Stimulated activated CD4-positive, alpha-beta T cell treated with anti-CD3 and anti-CD28 coated beads, Interleukin-2, amount 100 ng/mL, for 24 hours (primary cell): ENCODE data around the gene DNASE1L1.
A peak's percentile ranks its signal among the peaks of the same experiment; 100 is the strongest.
"Not testable (repeated sequence)": the region's sequence is repeated elsewhere in the genome, so short reads cannot be mapped to it uniquely, and the experiment has no call there.

ENCODE experiments used
- DNase-seq, 2 donors: peaks; one replicate each; pipeline ENCODE4 v3.0.0-alpha.2; 2020

DNASE1L1 gene

DNA sequence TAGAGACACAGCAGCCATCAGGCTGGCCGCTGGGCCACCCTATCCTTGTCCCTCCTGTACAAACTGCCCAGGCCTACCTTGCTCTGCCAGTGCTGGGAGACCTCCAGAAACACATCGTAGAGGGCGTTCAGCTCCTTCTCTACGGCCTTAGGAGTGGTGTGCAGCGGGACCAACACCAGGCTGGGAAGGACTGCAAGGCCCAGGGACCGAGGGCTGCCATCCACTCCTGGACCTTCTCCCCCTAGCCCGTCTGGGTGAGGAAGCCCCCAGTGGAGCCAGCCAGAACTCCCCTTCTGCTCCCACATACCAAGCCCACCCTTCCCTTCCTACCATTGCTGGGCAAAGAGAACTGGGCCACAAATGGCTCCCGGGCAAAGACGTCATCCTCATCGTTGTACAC, 5.9 kb downstream of the DNASE1L1 start:
- DNase-seq: no peak

DNA sequence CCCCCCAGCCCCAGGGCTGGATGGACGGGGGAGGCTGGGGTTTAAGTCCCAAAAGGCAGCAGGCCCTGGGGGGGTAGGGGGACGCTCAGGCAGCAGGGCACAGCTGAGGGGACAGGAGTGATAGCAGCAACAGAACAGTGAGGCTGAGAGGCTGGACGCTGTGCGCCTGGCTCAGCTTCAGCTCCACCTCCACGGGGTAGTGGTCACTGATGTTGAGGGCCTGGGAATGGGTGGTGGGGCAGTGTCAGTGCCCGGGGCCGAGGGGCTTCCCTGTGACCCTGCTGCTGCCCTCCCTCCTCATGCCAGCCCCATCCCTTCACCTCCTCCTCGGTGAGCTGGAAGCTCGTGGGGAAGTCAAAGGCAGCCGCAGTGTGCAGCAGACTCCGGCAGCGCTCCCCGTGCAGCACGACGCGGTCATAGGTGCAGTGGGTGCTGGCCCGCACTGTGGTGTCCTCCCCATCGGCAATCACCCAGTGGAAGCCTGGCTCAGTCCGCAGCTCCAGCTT, 6.4 kb downstream of the DNASE1L1 start:
- DNase-seq: no peak

DNA sequence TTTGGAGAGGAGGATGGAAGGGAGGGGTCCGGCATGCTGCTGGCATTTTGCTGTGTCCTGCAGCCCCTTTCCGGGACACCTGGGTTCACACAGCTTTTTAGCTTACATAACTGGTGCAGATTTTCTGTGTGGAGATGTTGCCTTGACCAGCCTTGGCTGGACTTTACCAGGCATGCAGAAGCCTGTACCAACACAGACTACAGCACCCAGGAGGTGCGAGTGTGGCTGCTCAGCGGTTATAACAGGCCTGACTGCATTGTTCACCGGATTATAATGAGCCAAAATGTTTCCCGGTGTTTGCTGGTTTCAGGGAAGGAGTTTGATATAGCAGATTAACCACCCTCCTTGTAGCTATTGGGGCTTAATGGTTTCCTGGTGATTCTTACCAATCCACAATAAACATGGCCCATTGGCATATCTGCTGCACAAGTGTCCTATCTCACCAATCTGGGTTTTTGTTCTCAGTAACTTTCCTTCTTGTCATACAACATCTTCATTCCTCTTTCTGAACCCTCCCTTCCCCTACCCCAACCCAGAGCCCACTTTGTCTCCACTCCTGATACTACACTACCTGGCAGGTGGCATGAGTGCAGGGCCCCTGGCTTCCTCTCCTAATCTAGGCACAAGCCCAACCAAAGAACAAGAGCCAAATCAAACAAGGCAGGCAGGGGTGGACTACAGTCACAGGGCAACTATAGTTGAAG, 7.0 kb downstream of the DNASE1L1 start:
- DNase-seq: no peak

DNA sequence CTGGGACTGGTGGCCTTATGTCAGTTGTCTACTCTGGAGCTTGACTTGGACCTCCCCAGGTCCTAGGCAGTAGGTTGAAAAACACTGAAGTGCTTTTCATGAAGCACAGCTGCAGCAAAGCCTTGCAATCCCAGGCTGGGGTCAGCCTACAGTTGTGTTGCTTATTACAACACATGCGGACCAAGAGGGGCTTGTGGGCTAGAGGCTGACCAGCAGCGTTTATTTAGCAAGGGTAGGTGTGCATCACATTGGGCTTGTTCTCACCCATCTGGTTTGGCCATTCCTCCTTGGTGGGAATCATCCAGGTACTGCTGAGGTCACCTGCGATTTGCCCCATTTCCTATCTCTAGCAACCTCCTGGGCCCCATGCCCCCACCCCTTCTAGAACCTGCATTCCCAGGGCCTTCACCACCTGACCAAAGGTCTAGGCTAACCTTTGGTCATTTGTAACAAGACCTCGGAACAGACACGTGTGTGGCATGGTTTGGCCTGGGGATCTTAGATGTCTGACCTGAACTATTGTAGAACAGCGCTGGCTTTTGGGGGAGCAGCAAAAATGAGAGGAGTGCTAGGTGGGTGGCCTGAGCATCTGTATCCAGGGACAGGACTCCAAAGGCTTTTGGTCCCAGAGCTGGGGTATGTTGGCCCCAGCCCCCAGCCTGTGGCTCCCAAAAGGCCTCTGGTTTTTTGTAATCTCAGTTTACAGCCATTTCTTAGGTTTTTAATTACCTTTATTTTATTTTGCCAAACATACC, 7.8 kb downstream of the DNASE1L1 start:
- peak; percentile 38 to 44 for DNase-seq

DNA sequence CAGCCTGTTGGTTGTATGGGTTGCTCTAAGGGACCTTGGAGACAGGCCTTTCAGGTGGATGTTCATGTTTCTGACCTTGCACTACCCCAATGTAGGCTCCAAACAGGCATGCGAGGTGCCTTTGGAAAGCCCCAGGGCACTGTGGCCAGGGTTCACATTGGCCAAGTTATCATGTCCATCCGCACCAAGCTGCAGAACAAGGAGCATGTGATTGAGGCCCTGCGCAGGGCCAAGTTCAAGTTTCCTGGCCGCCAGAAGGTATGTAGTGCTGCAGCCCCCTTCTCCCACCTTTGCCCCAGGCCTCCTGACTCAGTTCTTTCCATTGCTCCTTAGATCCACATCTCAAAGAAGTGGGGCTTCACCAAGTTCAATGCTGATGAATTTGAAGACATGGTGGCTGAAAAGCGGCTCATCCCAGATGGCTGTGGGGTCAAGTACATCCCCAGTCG, 8.7 kb downstream of the DNASE1L1 start:
- DNase-seq: not testable (repeated sequence)

DNA sequence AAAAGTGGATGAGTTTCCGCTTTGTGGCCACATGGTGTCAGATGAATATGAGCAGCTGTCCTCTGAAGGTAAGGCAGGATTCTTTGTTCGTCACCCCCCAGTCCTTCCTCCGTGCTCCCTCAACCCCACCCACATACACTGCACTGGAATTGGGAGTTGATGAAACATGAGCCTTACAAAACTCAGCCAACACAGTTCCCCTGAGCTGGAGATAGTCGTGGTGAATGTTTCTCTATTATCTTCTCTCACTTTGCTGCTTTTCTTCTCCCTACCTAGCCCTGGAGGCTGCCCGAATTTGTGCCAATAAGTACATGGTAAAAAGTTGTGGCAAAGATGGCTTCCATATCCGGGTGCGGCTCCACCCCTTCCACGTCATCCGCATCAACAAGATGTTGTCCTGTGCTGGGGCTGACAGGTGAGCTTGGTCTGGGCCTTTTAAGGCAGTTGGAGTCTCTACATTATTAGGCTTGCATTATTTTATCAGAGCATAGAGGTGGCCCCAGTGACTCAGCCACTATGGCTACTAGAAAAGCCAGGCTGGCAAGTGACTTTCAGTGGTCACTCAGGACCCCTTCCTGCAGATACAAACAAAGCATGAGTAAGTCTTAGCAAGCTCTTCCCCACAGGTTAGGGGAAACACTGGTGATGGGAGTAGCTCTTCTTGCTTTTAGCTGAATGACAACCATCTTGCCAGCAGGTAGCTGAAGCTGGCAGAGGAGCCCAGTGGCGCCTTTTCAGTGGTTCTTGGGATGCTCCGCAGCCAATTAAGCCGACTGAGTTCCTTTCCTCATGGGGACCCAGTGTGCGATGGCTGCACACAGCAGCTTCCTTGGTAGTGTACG, 9.3 kb downstream of the DNASE1L1 start:
- peak in 1 of 2 donors; percentile 35 for DNase-seq

DNA sequence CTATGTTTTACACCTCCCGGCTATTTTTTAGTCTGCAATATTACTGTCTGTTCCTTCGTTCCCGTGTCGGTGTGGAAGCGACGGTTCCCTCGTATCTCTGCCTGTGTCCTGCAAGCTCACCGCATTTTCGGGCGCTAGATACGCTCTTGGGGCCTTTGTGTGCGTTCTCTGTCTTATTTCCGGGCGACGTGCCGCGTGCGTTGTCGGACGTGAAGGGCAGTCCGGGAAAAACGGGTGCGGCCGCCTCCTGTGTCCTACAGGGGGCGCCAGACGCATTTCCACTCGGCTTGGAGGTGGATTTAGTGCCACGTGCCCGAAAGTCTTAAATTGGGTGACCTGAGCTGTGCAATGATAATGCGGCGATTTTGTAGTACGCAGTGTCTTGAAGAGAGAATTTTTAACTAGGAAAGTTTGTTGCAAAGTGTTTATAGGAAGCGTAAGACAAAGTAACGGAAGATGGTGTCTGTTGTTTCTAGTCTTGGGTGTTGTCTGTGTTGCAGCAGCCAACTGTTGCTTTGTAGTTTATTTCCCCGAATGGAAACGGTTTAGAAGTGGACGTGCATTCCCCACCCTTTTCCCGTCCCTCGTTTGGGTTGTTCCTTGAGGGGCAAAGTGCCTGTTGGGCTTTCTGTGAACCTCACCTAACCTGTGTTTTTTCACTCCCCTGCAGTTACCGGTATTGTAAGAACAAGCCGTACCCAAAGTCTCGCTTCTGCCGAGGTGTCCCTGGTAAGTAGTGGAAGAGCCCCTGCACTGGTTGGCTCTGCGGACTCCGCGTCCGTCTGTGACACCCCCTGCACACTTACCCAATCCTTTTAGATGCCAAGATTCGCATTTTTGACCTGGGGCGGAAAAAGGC, 10.2 kb downstream of the DNASE1L1 start:
- DNase-seq: peak; percentile 80 to 82

DNA sequence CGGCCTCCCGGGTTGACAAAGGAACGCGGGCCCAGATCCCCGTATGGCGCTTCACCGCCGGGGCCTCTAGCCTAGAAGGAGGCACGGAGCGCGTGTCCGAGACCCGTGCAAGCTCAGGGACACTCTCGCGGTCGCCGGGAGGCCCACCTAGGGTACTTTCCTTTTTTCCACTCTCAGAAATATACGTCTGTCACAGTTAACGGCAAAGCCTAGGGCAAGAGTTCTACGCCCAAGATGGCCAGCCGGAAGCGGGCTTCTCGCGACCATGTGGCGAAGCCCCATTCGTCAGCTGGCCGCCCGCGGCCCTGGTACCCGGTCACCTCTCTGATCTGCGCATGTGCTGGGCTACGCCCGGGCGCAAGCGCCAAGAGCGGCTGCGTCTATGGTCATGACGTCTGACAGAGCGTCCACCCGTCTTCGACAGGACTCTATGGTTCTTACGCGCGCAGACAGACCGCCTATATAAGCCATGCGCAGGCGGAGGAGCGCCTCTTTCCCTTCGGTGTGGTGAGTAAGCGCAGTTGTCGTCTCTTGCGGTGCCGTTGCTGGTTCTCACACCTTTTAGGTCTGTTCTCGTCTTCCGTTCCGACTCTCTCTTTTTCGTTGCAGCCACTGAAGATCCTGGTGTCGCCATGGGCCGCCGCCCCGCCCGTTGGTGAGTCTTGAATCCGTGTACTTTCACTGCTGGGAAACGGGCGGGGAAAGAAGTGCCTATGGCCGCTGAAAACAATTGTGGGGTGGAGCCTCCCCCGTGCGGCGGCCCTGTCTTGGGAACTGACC, 11.0 kb downstream of the DNASE1L1 start, which contains the start of gene RPL10:
Gene RPL10 (plus strand): TSS at position 490 of the 780 bp plus-strand sequence. CDS start 143 bp downstream, at position 633.
- DNase-seq: peak; percentile 87 to 88

DNA sequence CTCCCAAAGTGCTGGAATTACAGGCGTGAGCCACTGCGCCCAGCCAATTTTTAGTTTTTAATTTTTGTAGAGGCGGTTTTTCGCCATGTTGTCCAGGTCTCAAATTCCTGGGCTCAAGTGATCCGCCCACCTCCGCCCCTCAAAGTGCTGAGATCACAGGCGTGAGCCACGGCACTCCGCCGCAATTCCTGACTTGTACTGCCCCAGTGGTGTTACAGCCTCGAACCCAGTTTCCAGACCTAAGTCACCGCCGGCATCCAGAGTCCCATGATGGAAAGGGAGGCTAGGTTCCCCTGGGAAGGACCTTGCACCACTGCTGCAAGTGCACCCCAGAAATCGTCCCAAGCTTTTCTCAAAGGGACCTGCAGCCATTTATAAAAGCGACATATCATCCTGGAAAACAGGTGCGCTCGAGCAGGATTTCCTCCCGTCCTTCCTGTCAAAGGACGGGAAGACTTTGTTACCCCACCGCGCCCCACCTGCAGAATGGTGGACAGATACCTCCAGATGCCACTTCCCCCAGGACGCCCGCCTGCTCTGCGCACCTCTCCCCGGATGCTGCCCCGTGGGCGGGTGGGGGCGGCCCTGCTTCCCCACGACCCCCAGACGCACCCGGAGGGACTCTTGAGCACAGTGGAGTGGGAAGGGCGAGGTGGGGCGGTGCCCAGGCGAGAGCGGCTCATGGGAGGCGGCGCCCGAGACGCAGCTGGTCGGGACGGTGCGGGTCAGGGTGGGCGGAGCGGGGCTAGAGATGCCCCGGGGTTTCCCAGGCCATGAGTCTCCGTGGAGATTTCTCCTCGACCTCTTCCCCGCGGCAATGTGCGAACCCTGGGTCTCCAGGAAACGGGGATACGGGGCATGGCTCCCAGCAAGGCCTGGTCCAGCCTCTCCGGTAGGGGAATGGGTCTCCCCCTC, 11.8 kb downstream of the DNASE1L1 start:
- peak; percentile 71 to 78 for DNase-seq

DNA sequence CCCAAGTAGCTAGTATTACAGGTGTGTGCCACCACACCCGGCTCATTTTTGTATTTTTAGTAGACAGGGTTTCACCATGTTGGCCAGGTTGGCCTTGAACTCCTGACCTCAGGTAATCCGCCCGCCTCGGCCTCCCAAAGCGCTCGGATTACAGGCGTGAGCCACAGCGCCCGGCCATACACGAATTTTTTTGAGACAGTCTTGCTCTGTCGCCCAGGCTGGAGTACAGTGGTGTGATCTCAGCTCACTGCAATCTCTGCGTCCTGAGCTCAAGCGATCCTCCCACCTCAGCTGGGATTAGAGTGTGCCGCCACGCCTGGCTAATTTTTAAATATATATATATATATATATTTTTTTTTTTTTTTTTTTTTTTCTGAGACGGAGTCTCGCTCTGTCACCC, 12.7 kb downstream of the DNASE1L1 start:
- not testable (repeated sequence) for DNase-seq

DNA sequence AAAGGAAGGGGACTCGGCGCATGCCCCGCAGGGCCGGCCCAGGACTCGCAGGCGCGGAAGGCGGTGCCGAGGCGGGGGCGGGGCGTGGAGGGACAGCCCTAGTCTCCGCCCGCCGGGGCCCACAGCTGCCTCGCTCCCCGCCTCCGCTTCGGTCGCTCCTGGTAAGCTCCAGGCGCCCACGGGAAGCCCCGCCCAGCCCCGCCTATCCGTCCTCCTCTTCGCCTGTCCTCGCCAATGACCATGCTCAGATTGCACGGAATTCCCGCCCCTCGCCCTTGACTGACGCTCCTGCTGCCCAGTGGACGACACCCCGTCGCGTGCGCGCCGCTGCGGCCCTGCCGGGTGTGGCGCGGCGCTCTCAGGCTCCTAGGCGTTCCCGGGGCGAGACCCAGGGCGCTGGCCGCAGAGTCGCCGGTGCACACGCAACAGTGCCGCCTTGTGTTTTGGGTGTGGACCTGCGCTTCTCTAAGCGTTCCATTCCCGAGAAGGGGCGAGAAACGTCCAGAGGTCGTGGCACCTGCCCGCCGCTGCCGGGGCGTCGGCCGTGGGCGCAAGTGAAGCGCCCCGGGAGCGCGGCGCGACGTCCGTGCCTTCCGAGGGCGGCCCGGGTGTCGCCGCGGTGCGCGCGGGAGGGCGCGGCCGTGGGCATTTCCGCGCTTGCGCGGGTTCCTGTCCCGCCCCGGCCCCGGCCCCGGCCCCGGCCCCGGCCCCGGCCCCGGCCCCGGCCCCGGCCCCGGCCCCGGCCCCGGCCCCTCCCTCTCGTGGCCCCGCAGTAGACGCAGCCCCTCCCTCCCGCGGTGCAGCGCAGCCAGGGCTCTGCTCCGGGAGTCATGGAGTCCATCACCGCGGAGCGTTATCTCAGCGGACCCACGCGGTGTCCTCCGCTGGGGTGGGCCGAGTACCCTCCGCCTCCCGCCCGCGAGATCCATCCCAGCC, 19.0 kb downstream of the DNASE1L1 start:
- DNase-seq: not testable (repeated sequence)

DNA sequence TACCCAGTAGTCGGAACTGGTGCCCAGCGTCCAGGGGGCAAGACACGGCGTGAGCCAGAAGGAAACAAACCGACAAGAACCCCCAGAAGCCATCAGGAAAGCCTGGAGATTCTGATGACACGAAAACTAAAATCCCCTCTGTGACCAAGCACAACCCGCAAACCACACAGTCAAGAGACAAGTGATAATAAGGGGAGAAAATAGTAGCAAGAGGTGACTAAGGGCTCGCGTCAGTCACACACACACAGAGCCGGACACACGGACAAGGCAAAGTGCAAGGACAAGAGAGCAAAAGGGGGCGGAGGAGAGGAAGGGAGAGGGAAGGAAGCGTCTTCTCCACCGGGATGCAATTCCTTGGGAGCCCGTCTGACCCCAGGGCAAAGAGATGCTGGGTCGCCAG, 20.4 kb downstream of the DNASE1L1 start:
- not testable (repeated sequence) for DNase-seq

DNA sequence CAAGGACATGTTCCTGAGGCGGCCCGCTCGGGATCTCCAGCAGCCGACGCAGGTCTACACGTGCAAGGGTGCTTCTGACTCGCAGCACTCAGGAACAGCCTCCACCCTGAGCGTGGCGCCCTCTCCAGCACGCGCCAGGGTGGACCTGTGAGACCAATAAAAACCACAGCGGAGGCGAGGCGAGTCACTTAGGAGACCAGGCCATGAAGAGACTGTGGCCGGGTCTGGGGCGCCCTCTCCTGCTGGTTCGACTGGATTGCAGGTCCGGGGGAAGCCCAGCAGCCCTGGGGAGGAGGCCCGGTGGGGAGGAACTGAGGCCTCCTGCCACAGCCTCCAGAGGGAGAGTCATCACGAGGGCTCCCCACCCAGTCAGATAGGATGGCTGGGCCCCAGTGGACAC, 21.0 kb downstream of the DNASE1L1 start:
- not testable (repeated sequence) for DNase-seq

DNA sequence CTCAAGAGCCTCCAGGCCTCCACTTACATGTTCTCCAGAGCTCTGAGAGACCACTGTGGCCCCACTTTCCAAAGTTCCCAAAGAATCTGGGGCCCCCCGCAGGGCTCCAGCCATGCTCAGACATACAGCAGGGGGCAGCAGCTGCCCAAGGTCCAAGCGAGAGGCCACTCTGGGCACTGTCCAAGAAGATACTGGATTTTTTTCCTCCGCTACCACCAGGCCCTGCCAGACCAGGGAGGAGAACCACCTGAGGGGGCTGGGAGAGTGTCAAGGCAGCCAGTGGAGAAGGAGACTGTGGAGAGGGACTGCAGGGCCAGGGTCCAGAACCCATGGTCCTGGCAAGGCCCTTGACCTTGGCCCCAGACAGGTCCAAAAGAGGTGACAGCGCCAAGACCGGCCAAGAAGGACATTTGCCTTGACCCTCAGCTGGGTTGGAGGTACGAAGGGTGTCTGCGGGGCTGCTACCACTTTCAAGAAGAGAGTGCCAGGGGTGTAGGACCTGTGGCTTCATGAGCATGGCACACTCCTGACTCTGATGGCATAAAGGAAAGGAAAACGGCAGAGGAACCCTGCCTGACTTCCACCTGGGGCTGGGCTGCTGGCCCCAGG, 24.7 kb downstream of the DNASE1L1 start:
- DNase-seq: no peak

DNA sequence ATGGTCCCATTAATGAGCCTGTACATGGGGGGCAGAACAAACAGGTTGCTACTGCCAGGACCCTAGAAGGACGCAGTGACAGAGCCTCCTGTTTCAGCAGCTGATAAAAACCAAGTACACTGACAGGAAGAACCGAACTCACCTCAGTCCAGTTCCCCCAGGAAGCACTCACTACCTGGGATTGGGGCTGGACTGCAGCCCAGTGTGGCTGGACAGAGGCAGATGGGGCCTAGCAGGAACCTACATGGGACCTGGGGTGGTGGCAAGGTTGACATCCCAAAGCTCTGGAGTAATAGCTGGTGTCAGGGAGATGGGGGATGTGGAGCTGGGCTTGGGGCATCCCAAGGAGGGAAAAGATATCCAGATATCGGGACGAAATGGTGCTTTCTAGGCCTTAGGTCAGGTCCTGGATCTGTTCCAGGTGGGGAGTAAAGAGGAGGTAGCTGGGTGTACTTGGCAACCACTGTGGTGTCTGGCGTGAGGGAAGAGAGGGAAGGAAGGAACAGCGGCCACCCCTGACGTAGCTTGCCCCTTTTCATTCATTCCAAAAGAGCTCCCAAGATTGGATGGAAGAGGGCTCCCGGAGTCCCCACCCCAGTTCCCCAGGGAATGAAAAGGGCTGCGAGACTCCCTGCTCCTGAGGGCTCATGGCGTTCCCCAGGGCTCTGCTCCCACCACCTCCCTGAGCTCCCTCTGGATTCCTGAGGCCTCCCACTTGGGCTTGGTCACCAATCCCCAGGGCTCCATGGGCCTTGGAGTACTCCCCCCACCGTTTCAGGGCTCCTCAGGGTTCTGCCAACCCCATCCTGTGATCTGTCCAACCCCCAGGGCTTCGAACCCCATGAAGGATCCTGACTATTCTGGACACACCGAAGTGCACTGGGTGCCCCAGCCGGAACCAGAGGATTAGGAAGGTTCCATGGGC, 25.4 kb downstream of the DNASE1L1 start:
- DNase-seq: no peak

DNA sequence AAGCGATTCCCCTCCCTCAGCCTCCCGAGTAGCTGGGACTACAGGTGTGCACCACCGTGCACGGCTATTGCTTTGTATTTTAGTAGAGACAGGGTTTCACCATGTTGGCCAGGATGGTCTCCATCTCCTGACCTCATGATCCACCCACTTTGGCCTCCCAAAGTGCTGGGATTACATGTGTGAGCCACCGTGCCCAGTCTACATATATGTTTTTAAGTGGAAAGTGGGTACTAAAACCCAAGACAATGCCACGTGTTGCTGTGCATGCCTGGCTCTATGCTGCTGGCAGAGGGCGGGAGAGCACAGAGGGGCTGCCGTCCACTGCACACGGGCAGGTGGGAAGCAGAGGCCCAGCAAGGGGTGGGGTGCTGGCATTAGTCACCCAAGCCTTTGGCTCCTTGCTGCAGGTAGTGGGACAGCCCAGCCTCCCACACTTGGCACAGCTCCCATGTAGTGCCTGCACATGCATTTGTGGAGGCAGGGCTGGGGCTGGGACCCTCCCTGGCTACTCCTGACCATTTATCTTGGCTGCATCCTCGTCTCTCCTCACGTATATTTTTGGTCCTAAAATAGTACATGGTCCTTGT, 26.5 kb downstream of the DNASE1L1 start:
- DNase-seq: no peak

DNA sequence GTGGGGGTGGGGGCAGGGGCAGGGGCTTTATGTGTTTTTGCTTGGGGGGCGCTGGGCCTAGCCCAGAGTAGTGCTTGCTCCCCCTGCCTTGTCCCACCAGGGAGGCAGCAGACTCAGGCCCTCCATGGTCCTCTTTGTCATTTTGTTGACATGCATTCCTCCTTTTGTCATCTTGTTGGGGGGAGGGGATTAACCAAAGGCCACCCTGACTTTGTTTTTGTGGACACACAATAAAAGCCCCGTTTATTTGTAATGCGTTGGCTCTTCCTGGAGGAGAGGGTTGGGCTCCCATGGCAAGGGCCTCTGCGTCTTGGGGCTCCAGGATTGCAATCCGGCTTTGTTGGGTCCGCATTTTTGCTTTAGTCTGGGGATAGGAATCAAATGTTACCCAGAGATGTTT, 27.8 kb downstream of the DNASE1L1 start:
- DNase-seq: no peak
